ENCODE measurements around the gene CDKAL1. TPM values are rescaled to one million over a fixed set of nuclear protein-coding genes. Genes with fewer than 3 reads are reported as not detected.

CDKAL1 gene
- total and polyA plus RNA-seq, 10 of the 15 experiments (the other 5 are each of a cell fraction or from before 2014, with no cell fraction given), result 10.7 to 26.9 (median 17.3) TPM

DNA sequence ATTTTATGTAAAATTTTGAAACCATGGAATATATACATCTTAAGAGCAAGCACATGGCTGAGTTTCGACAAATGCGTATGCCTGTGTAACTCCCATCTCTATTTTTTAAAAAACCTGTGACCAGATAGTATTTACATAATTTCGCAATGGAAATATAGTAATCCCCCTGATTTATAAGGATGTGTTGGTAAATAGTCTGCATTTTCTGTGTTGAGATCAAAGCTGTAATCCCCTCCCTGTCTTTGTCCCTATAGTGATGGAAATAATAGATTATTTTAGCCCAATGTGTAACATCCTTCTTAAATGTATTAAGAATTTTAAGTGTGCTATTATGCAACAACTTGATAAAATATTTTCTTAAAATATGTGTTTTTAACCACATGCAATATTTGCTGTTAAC is 267.3 kb downstream of the CDKAL1 start:
- SMC1A ChIA-PET (ENCODE audit: uncharacterized antibody, unreplicated experiment), result no interaction called here
- in situ Hi-C loops (cut with MboI), result no loop called here

DNA sequence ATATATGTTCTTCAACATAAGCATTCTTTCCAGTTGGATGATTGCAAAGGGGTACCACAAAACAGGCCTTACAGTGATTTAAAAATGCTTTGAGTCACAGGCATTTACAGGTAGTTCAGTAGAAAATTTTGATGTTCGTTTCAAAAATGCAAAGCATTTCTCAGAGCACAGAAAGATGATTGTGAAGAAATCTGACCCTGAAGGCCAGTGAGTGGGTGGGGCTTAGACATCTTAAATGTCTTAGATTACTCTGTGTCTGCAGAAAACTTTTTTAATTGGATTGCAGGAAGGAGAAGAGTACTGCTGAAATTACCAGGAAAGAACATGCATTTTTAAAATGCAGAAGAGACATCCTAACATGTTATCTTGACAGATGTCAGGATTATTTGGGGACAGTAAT is 268.3 kb downstream of the CDKAL1 start:
- Histone ChIP-seq H3K9me3 (replicated peaks; ENCODE audit: control insufficient read depth, insufficient read depth, low read length) (peaks cover 1% of the 10 kb centered on the region; the same call in 2 of the 3 replicates), H3K9ac (ENCODE audit: control insufficient read depth, insufficient read depth, low read length) (no peak overlapping the region), H2AFZ (ENCODE audit: control insufficient read depth, low read depth, low read length) (no peak overlapping the region), H3K79me2 (ENCODE audit: control insufficient read depth, insufficient read depth, low read length) (no peaks in the 10 kb centered on the region), H3K36me3 (ENCODE audit: control insufficient read depth in 2 of 2, insufficient read depth in 2 of 2, low read length in 1 of 2) (no peaks in the 10 kb centered on the region), H4K20me1 (ENCODE audit: control insufficient read depth, insufficient read depth) (no peaks in the 10 kb centered on the region), H3K4me1 (ENCODE audit: control insufficient read depth, insufficient read depth, low read length) (no peaks in the 10 kb centered on the region; the same call in 1 of the 2 replicates), H3K4me3 (no peak overlapping the region), H3K4me2 (ENCODE audit: control insufficient read depth, insufficient read depth) (no peak overlapping the region), H3K27me3 (replicated peaks in 1 of 2; ENCODE audit: control insufficient read depth in 2 of 2, insufficient read depth in 2 of 2, low read length in 1 of 2) (no peaks in the 10 kb centered on the region), H3K27ac (ENCODE audit: control insufficient read depth, insufficient read depth) (no peak overlapping the region)
- DNase-seq (ENCODE audit: low read depth, low spot score) (no peak), ATAC-seq (no peak), FAIRE-seq (no peak)
- ChIA-PET POLR2A (no interaction called here), SMC1A (ENCODE audit: uncharacterized antibody, unreplicated experiment) (no interaction called here), CTCF (no interaction called here), RAD21 (ENCODE audit: unreplicated experiment) (no interaction called here)
- in situ Hi-C loops (cut with MboI) (no loop called here), intact Hi-C loops (cut with micrococcal nuclease; ENCODE audit: unreplicated experiment) (no loop called here)
- TF ChIP-seq SRF (IDR thresholded peaks at IDR 0.05; ENCODE audit: low read depth in 2 of 2, low read length in 2 of 2), result no peak
- BruUV-seq (replicated peaks), result no TSS peak
- WGBS (ENCODE audit: insufficient coverage, insufficient replicate concordance, low lambda C conversion rate, missing lambda C conversion rate), result 5% methylated on average over 1 of the region's 1 CpG

More for the DNA sequence above, 267.3 kb downstream of the CDKAL1 start:
- ATAC-seq (no peak), FAIRE-seq (no peak), DNase-seq (ENCODE audit: low read depth, low spot score) (no peak)
- H3K9ac ChIP-seq (ENCODE audit: control insufficient read depth, insufficient read depth, low read length), result no peak overlapping the region
- intact Hi-C loops (cut with micrococcal nuclease; ENCODE audit: unreplicated experiment), result no loop called here
- no peaks in the 10 kb centered on the region; the same call in 1 of the 2 replicates for H3K4me1 ChIP-seq (ENCODE audit: control insufficient read depth, insufficient read depth, low read length)
- 100% methylated on average over 3 of the region's 3 CpGs for WGBS (ENCODE audit: insufficient coverage, insufficient replicate concordance, low lambda C conversion rate, missing lambda C conversion rate)
- no peak overlapping the region for H2AFZ ChIP-seq (ENCODE audit: control insufficient read depth, low read depth, low read length)
- POLR2A ChIA-PET, result no interaction called here
- H4K20me1 ChIP-seq (ENCODE audit: control insufficient read depth, insufficient read depth), result no peaks in the 10 kb centered on the region
- no peaks in the 10 kb centered on the region for H3K27me3 ChIP-seq (replicated peaks in 1 of 2; ENCODE audit: control insufficient read depth in 2 of 2, insufficient read depth in 2 of 2, low read length in 1 of 2)
- H3K4me3 ChIP-seq, result no peak overlapping the region
- CTCF ChIA-PET, result no interaction called here
- RAD21 ChIA-PET (ENCODE audit: unreplicated experiment), result no interaction called here
- no peak overlapping the region for H3K4me2 ChIP-seq (ENCODE audit: control insufficient read depth, insufficient read depth)
- no peak overlapping the region for H3K27ac ChIP-seq (ENCODE audit: control insufficient read depth, insufficient read depth)
- no peaks in the 10 kb centered on the region for H3K36me3 ChIP-seq (ENCODE audit: control insufficient read depth in 2 of 2, insufficient read depth in 2 of 2, low read length in 1 of 2)
- H3K79me2 ChIP-seq (ENCODE audit: control insufficient read depth, insufficient read depth, low read length), result no peaks in the 10 kb centered on the region
- BruUV-seq (replicated peaks), result no TSS peak
- no peak for TF ChIP-seq ASH2L (IDR thresholded peaks at IDR 0.05; ENCODE audit: borderline replicate concordance, low read depth)
- H3K9me3 ChIP-seq (replicated peaks; ENCODE audit: control insufficient read depth, insufficient read depth, low read length), result peaks cover 1% of the 10 kb centered on the region; the same call in 2 of the 3 replicates
